Mononuclear cell (primary cell): Measurements from ENCODE around the gene CPEB3. TPM values are rescaled to one million over a fixed set of nuclear protein-coding genes. Genes with fewer than 3 reads are reported as not detected.

Experiments used
- total RNA-seq: library from RNA; depleted of rRNA; stranded (reverse); fragments of >200 nt; gene quantifications from one replicate; pipeline ENCODE4 v1.2.3, GENCODE V29; 2012

The CPEB3 gene
- total RNA-seq, 1 donor, result 1.6 TPM

Other genes with a start within 250 kb of the CPEB3 start
- gene MARCHF5, start 89 bp upstream of the CPEB3 start, total RNA-seq, result 24.1 TPM